Measurements from ENCODE around the gene MTIF3.

MTIF3 gene

DNA sequence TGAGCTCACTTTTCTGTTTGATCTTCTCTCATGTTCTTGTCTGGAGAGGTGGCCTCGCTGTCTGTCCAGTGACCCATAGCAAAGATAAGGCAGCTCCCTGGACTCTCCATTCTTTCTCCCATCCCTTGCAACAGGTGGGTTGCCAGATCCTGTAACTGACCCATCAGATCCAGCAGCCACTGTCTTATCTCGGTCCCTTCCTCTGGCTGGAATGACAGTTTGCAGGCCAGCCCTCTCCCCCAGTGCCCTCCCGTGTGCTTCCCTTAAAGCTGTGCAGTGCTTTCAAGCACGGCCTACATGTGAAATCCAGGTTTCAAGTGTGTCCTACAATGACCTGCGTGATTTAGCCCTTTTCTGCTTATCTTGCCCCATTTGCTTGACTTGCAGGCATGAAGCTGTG is 22.2 kb downstream of the MTIF3 start:
- H3K4me3 ChIP-seq (ENCODE audit: low read depth in 1 of 2, low read length in 1 of 2) = peak overlapping the region; percentile 15 to 90
- H3K4me1 ChIP-seq (ENCODE audit: control insufficient read depth in 1 of 2, insufficient read depth in 1 of 2, low read depth in 1 of 2, low read length in 1 of 2) = peaks cover 80 to 81% of the 10 kb centered on the region in 2 experiments
- H3K36me3 ChIP-seq = peaks cover 10% of the 10 kb centered on the region
- H3K27me3 ChIP-seq = no peaks in the 10 kb centered on the region
- no peaks in the 10 kb centered on the region for H3K9me3 ChIP-seq
- H3K27ac ChIP-seq = peak overlapping the region; percentile 90
- TF ChIP-seq, protein P1, sequence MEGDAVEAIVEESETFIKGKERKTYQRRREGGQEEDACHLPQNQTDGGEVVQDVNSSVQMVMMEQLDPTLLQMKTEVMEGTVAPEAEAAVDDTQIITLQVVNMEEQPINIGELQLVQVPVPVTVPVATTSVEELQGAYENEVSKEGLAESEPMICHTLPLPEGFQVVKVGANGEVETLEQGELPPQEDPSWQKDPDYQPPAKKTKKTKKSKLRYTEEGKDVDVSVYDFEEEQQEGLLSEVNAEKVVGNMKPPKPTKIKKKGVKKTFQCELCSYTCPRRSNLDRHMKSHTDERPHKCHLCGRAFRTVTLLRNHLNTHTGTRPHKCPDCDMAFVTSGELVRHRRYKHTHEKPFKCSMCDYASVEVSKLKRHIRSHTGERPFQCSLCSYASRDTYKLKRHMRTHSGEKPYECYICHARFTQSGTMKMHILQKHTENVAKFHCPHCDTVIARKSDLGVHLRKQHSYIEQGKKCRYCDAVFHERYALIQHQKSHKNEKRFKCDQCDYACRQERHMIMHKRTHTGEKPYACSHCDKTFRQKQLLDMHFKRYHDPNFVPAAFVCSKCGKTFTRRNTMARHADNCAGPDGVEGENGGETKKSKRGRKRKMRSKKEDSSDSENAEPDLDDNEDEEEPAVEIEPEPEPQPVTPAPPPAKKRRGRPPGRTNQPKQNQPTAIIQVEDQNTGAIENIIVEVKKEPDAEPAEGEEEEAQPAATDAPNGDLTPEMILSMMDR (IDR thresholded peaks at IDR 0.05) = no peak

DNA sequence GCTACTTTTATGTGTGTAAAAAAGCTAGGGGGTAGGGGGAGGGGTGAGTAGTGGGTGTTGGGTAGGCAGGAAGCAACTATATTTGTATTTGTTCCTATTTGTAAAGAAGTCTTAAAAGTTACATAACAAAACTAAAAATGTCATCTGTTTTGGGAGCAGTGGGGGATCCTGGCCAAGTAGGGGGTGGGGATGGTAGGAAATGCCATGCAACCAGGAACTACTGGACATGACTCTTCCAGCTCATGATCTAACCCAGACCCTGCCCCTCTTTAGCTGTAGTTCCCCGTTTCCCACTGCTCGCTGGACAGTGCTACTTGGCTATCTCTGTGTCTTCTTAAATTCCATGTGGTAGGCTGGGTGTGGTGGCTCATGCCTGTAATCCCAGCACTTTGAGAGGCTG is 22.7 kb downstream of the MTIF3 start:
- no peaks in the 10 kb centered on the region for H3K9me3 ChIP-seq
- peak overlapping the region; percentile 69 to 90 for H3K4me3 ChIP-seq (ENCODE audit: low read depth in 1 of 2, low read length in 1 of 2)
- H3K27ac ChIP-seq = peak overlapping the region; percentile 90
- H3K4me1 ChIP-seq (ENCODE audit: control insufficient read depth in 1 of 2, insufficient read depth in 1 of 2, low read depth in 1 of 2, low read length in 1 of 2) = peaks cover 75% of the 10 kb centered on the region in 2 experiments
- no peaks in the 10 kb centered on the region for H3K27me3 ChIP-seq
- TF ChIP-seq, protein P1 (IDR thresholded peaks at IDR 0.05) = no peak
- H3K36me3 ChIP-seq = peaks cover 7% of the 10 kb centered on the region

DNA sequence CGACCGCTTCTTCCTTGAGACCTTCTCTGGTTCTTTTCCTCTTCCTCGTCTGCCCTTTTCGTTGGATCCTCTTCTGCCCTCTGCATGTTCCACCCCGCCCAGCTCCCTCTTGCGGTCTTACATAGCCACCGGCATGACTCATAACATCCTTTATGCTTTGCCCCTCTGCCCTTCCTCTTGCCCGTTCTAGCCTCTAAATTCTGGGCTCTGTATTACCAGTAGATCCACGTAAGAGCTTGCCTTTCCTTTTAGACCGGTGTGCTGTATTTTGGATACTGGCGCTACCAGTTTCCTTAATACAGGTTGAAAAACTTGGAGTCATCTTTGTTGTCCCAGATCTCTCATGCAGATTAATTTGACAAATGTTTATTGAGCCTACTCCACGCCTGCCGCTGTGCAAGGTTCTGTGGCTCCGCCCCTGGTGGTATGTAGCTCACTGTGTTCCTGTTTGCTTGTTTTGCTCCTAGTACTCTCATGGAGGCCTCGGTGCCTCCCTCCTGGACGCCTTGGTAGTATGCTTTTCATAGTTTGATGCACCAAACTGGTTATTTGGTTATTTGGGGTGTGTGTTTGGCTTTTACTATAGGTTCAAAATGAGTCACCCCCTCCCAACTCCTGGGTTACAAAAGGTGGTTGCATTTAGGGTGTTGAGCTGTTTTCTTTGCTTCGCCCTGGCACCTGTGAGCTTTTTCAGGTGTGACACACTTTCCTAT is 24.3 kb downstream of the MTIF3 start:
- Histone ChIP-seq H3K9me3 (no peaks in the 10 kb centered on the region), H3K4me1 (ENCODE audit: control insufficient read depth in 1 of 2, insufficient read depth in 1 of 2, low read depth in 1 of 2, low read length in 1 of 2) (peaks cover 59 to 60% of the 10 kb centered on the region in 2 experiments), H3K36me3 (peaks cover 5% of the 10 kb centered on the region), H3K27me3 (no peaks in the 10 kb centered on the region), H3K27ac (peak overlapping the region; percentile 90), H3K4me3 (ENCODE audit: low read depth in 1 of 2, low read length in 1 of 2) (peak overlapping the region; percentile 69 to 90)
- TF ChIP-seq, protein P1 (IDR thresholded peaks at IDR 0.05) = peak; percentile 56

DNA sequence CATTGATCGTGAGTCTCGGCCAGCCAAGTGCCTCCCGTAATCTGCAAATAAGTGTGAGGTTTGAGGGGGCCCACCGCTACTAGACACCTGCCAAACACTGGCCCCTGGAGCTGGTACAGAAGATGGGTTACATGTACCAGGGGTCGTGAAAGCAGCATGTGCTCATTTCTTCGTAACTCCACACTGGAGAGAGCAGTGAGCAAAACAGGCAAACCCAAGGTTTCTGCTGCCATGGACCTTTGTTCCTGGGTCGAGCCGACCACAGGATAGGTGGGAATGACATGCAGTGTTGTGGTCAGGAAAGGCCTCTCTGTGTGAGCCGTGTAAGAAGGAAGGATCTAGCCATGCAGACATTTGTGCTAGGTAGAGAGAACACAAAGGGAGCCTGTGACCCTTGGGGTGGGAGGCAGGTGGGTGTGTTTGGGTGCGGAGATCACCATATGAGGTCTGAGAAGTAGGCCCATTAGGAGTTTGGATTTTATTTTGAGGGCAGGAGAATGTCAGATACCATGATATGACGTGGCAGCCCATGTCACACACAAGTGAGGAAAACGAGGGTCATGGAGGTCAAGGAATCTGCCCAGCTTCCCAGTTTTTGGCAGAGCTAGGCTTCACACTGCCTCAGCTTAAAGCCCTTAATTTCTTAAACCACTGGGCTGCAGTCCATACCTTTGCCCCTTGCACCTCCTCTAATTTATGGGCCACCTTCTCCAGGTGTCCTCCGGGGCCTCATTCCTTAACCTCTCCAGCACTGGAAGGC is 25.0 kb downstream of the MTIF3 start:
- Histone ChIP-seq H3K4me1 (ENCODE audit: control insufficient read depth in 1 of 2, insufficient read depth in 1 of 2, low read depth in 1 of 2, low read length in 1 of 2) (peaks cover 56 to 58% of the 10 kb centered on the region in 2 experiments), H3K4me3 (ENCODE audit: low read depth in 1 of 2, low read length in 1 of 2) (peak overlapping the region; percentile 69 to 90), H3K27ac (peak overlapping the region; percentile 90), H3K27me3 (no peaks in the 10 kb centered on the region), H3K36me3 (peaks cover 3% of the 10 kb centered on the region), H3K9me3 (no peaks in the 10 kb centered on the region)
- TF ChIP-seq, protein P1 (IDR thresholded peaks at IDR 0.05) = no peak

DNA sequence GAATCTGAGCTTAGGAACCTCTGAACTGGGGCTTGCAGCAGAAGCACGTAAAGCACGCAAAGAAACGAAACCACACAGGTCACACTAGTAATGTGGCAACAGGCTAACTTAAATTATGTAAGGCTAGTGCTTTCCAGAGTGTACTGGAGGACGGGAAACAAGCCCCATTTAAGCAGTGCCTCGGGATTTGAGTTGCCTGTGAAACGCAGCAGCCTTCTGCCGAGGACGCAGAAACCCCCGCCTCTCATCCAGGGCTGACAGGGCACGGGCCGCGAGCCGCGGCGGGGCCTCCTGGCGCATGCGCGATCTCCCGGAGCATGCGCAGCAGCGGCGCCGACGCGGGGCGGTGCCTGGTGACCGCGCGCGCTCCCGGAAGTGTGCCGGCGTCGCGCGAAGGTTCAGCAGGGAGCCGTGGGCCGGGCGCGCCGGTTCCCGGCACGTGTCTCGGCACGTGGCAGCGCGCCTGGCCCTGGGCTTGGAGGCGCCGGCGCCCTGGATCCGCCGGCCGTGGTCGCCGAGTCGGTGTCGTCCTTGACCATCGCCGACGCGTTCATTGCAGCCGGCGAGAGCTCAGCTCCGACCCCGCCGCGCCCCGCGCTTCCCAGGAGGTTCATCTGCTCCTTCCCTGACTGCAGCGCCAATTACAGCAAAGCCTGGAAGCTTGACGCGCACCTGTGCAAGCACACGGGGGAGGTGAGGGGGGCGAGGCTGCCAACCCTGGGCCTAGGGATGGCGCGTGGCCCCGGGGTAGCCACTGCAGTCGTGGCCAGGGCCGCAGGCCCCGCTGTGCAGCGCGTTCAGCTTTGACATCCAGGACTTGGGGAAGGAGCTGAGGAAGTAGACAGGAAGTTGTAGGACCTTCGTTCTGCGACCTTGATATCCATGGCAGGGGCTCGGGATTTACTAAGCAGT is 25.9 kb downstream of the MTIF3 start, which contains the start of gene GTF3A:
GTF3A (plus strand) TSS at position 374 of the 912 bp plus-strand sequence.
- TF ChIP-seq, protein P1 (IDR thresholded peaks at IDR 0.05) = peak; percentile 18
- Histone ChIP-seq H3K36me3 (no peaks in the 10 kb centered on the region), H3K27ac (peak within 1 kb of the TSS; percentile 90), H3K4me1 (ENCODE audit: control insufficient read depth in 1 of 2, insufficient read depth in 1 of 2, low read depth in 1 of 2, low read length in 1 of 2) (peaks cover 56 to 58% of the 10 kb centered on the region in 2 experiments), H3K27me3 (no peaks in the 10 kb centered on the region), H3K4me3 (ENCODE audit: low read depth in 1 of 2, low read length in 1 of 2) (peak within 1 kb of the TSS; percentile 69 to 90), H3K9me3 (no peaks in the 10 kb centered on the region)
